ENCODE measurements around the gene VSTM2L. TPM values are rescaled to one million over a fixed set of nuclear protein-coding genes. Genes with fewer than 3 reads are reported as not detected.

VSTM2L gene
- total RNA-seq, 2 experiments from 2014 or later: 0.17 TPM; not detected in 1

- no peaks in the 10 kb centered on the region for H3K79me2 ChIP-seq (ENCODE audit: insufficient read depth, low read depth, low read length)
- intact Hi-C loops (cut with micrococcal nuclease; ENCODE audit: unreplicated experiment): no loop called here
- BruUV-seq (replicated peaks): no TSS peak
- no peak overlapping the region for H2AFZ ChIP-seq (ENCODE audit: low read length)
- H3K4me2 ChIP-seq (ENCODE audit: low read length): no peak overlapping the region
- H3K9me2 ChIP-seq (ENCODE audit: insufficient read depth, low read length): no peaks in the 10 kb centered on the region
- DNase-seq (ENCODE audit: low spot score): no peak
- no peak overlapping the region for H3K27ac ChIP-seq (ENCODE audit: low read depth, low read length, poor library complexity, severe bottlenecking)
- CTCF ChIA-PET (ENCODE audit: unreplicated experiment): no interaction called here
- H3K4me1 ChIP-seq (ENCODE audit: insufficient read depth, low read length, poor library complexity, severe bottlenecking): peaks cover 19% of the 10 kb centered on the region
- no peak for TF ChIP-seq EZH2phosphoT487 (IDR thresholded peaks at IDR 0.05; ENCODE audit: borderline replicate concordance, low read depth, low read length)
- no peak for TF ChIP-seq CTCF (conservative IDR thresholded peaks at IDR 0.05; ENCODE audit: low read length)
- peaks cover 49% of the 10 kb centered on the region; the same call in 1 of the 2 replicates for H3K36me3 ChIP-seq (ENCODE audit: insufficient read depth, low read length)
- no peaks in the 10 kb centered on the region for H3K9me3 ChIP-seq (ENCODE audit: low read length)
- H3K4me3 ChIP-seq (ENCODE audit: low read depth, low read length, poor library complexity, severe bottlenecking): no peak overlapping the region
- POLR2A ChIA-PET: interaction anchor here (0.6 kb wide), 1 partner anchor 9 kb away, joined by 3 read pairs; no protein-coding TSS in a partner anchor
- H4K20me1 ChIP-seq (ENCODE audit: insufficient read depth, low read length): no peaks in the 10 kb centered on the region
Observed at GRCh38 chr20:37986873-37987601, 84.1 kb downstream of the VSTM2L start.

GRCh38 chr20:37987602-37988290, 84.8 kb downstream of the VSTM2L start:
- peaks cover 53% of the 10 kb centered on the region; the same call in 1 of the 2 replicates for H3K36me3 ChIP-seq (ENCODE audit: insufficient read depth, low read length)
- CTCF ChIA-PET (ENCODE audit: unreplicated experiment): no interaction called here
- DNase-seq (ENCODE audit: low spot score): no peak
- no peaks in the 10 kb centered on the region for H3K9me3 ChIP-seq (ENCODE audit: low read length)
- H3K79me2 ChIP-seq (ENCODE audit: insufficient read depth, low read depth, low read length): no peaks in the 10 kb centered on the region
- intact Hi-C loops (cut with micrococcal nuclease; ENCODE audit: unreplicated experiment): no loop called here
- H3K4me3 ChIP-seq (ENCODE audit: low read depth, low read length, poor library complexity, severe bottlenecking): no peak overlapping the region
- H3K4me2 ChIP-seq (ENCODE audit: low read length): no peak overlapping the region
- peaks cover 19% of the 10 kb centered on the region for H3K4me1 ChIP-seq (ENCODE audit: insufficient read depth, low read length, poor library complexity, severe bottlenecking)
- BruUV-seq (replicated peaks): no TSS peak
- H4K20me1 ChIP-seq (ENCODE audit: insufficient read depth, low read length): no peaks in the 10 kb centered on the region
- no peak for TF ChIP-seq EZH2phosphoT487 (IDR thresholded peaks at IDR 0.05; ENCODE audit: borderline replicate concordance, low read depth, low read length)
- H3K9me2 ChIP-seq (ENCODE audit: insufficient read depth, low read length): no peaks in the 10 kb centered on the region
- POLR2A ChIA-PET: no interaction called here
- no peak overlapping the region for H3K27ac ChIP-seq (ENCODE audit: low read depth, low read length, poor library complexity, severe bottlenecking)
- H2AFZ ChIP-seq (ENCODE audit: low read length): no peak overlapping the region

- no peaks in the 10 kb centered on the region for H3K9me2 ChIP-seq (ENCODE audit: insufficient read depth, low read length)
- H3K4me2 ChIP-seq (ENCODE audit: low read length): no peak overlapping the region
- no peaks in the 10 kb centered on the region for H3K9me3 ChIP-seq (ENCODE audit: low read length)
- no peak overlapping the region for H3K4me3 ChIP-seq (ENCODE audit: low read depth, low read length, poor library complexity, severe bottlenecking)
- ChIA-PET POLR2A (interaction anchor here (1.3 kb wide), 1 partner anchor 10 kb away, joined by 3 read pairs; no protein-coding TSS in a partner anchor), CTCF (ENCODE audit: unreplicated experiment) (no interaction called here)
- H3K27ac ChIP-seq (ENCODE audit: low read depth, low read length, poor library complexity, severe bottlenecking): no peak overlapping the region
- intact Hi-C loops (cut with micrococcal nuclease; ENCODE audit: unreplicated experiment): no loop called here
- no peak for TF ChIP-seq CTCF (conservative IDR thresholded peaks at IDR 0.05; ENCODE audit: low read length)
- TF ChIP-seq EZH2phosphoT487 (IDR thresholded peaks at IDR 0.05; ENCODE audit: borderline replicate concordance, low read depth, low read length): no peak
- peaks cover 55% of the 10 kb centered on the region; the same call in 1 of the 2 replicates for H3K36me3 ChIP-seq (ENCODE audit: insufficient read depth, low read length)
- BruUV-seq (replicated peaks): no TSS peak
- no peaks in the 10 kb centered on the region for H3K79me2 ChIP-seq (ENCODE audit: insufficient read depth, low read depth, low read length)
- no peak for DNase-seq (ENCODE audit: low spot score)
- no peaks in the 10 kb centered on the region for H4K20me1 ChIP-seq (ENCODE audit: insufficient read depth, low read length)
- peaks cover 19% of the 10 kb centered on the region for H3K4me1 ChIP-seq (ENCODE audit: insufficient read depth, low read length, poor library complexity, severe bottlenecking)
- no peak overlapping the region for H2AFZ ChIP-seq (ENCODE audit: low read length)
Observed at GRCh38 chr20:37988306-37988954, 85.5 kb downstream of the VSTM2L start.

Data from OCI-LY7 (cell line).